ENCODE measurements around the gene ODAD2. TPM values are rescaled to one million over a fixed set of nuclear protein-coding genes. Genes with fewer than 3 reads are reported as not detected.

Gene ODAD2
- 0.24 to 0.80 TPM (median 0.25 TPM) in 3 replicates for total RNA-seq

- no peak within 1 kb of the TSS for H3K27ac Mint-ChIP-seq
- H3K36me3 Mint-ChIP-seq, result no peaks in the 10 kb centered on the region
- DNase-seq (ENCODE audit: low spot score in 2 of 2, unreplicated experiment in 2 of 2), result peak in 1 of 2 experiments; percentile 18
- no peak for TF ChIP-seq CTCF (IDR thresholded peaks at IDR 0.05; ENCODE audit: unreplicated experiment)
- H3K27me3 Mint-ChIP-seq (ENCODE audit: low read depth), result peaks cover 90% of the 10 kb centered on the region
- no peaks in the 10 kb centered on the region for H3K9me3 Mint-ChIP-seq
- peaks cover 10% of the 10 kb centered on the region for H3K4me1 Mint-ChIP-seq
- peak within 1 kb of the TSS; percentile 87 for H3K4me3 Mint-ChIP-seq
Observed at GRCh38 chr10:27998954-27999275, at the start of gene ODAD2. Gene ODAD2 (minus strand): TSS chr10:27999079. CDS start chr10:27995142, 3,937 bp downstream.

- Mint-ChIP-seq H3K9me3 (peaks cover 4% of the 10 kb centered on the region), H3K27ac (no peak overlapping the region), H3K36me3 (peaks cover 2% of the 10 kb centered on the region), H3K4me3 (no peak overlapping the region), H3K4me1 (no peaks in the 10 kb centered on the region), H3K27me3 (ENCODE audit: low read depth) (peaks cover 2% of the 10 kb centered on the region)
- no peak for TF ChIP-seq CTCF (IDR thresholded peaks at IDR 0.05; ENCODE audit: unreplicated experiment)
- DNase-seq (ENCODE audit: low spot score in 2 of 2, unreplicated experiment in 2 of 2), result no peak
Observed at GRCh38 chr10:28047061-28047460, 48.2 kb upstream of the ODAD2 start.

GRCh38 chr10:28046579-28046978 is 47.7 kb upstream of the ODAD2 start:
- H3K4me1 Mint-ChIP-seq, result no peaks in the 10 kb centered on the region
- no peak overlapping the region for H3K4me3 Mint-ChIP-seq
- peaks cover 2% of the 10 kb centered on the region for H3K27me3 Mint-ChIP-seq (ENCODE audit: low read depth)
- no peak for DNase-seq (ENCODE audit: low spot score in 2 of 2, unreplicated experiment in 2 of 2)
- TF ChIP-seq CTCF (IDR thresholded peaks at IDR 0.05; ENCODE audit: unreplicated experiment), result no peak
- H3K9me3 Mint-ChIP-seq, result peaks cover 4% of the 10 kb centered on the region
- H3K27ac Mint-ChIP-seq, result no peak overlapping the region
- peaks cover 2% of the 10 kb centered on the region for H3K36me3 Mint-ChIP-seq

GRCh38 chr10:28043941-28044340 is 45.1 kb upstream of the ODAD2 start:
- Mint-ChIP-seq H3K9me3 (peaks cover 4% of the 10 kb centered on the region), H3K27me3 (ENCODE audit: low read depth) (peaks cover 2% of the 10 kb centered on the region), H3K4me1 (no peaks in the 10 kb centered on the region), H3K27ac (no peak overlapping the region), H3K36me3 (no peaks in the 10 kb centered on the region), H3K4me3 (no peak overlapping the region)
- TF ChIP-seq CTCF (IDR thresholded peaks at IDR 0.05; ENCODE audit: unreplicated experiment), result no peak
- no peak for DNase-seq (ENCODE audit: low spot score in 2 of 2, unreplicated experiment in 2 of 2)

GRCh38 chr10:28036587-28036986 is 37.7 kb upstream of the ODAD2 start:
- peaks cover 12% of the 10 kb centered on the region for H3K9me3 Mint-ChIP-seq

More at GRCh38 chr10:28036587-28036986, 37.7 kb upstream of the ODAD2 start:
- no peaks in the 10 kb centered on the region for H3K36me3 Mint-ChIP-seq
- no peak for DNase-seq (ENCODE audit: low spot score in 2 of 2, unreplicated experiment in 2 of 2)
- no peak for TF ChIP-seq CTCF (IDR thresholded peaks at IDR 0.05; ENCODE audit: unreplicated experiment)
- no peak overlapping the region for H3K27ac Mint-ChIP-seq
- no peaks in the 10 kb centered on the region for H3K4me1 Mint-ChIP-seq
- no peak overlapping the region for H3K4me3 Mint-ChIP-seq
- H3K27me3 Mint-ChIP-seq (ENCODE audit: low read depth), result peaks cover 33% of the 10 kb centered on the region

Measured in mesothelial cell of epicardium (in vitro differentiated cells).